HepG2 (cell line): ENCODE measurements around the gene CUL4B.

Experiments
- JUN ChIP-seq: sonication (generic); formaldehyde crosslinking; IDR thresholded peaks from 2 replicates; pipeline ENCODE4 v1.4.0; 2020; ENCODE audit warnings: mild to moderate bottlenecking, missing genetic modification reagents
- TARDBP ChIP-seq: sonication (generic); formaldehyde crosslinking; IDR thresholded peaks from 2 replicates; pipeline ENCODE4 v1.8.0; 2022; ENCODE audit warnings: mild to moderate bottlenecking, missing genetic modification reagents
- XBP1 ChIP-seq: sonication (generic); formaldehyde crosslinking; IDR thresholded peaks from 2 replicates; pipeline ENCODE4 v1.5.0; 2020; ENCODE audit warnings: missing genetic modification reagents
- TF ChIP-seq, protein P1 (sequence below): sonication (generic); formaldehyde crosslinking; IDR thresholded peaks from 2 replicates; pipeline ENCODE4 v1.5.0; 2020; ENCODE audit warnings: missing genetic modification reagents, mild to moderate bottlenecking, borderline replicate concordance
- TF ChIP-seq, protein P2 (sequence below): IDR thresholded peaks from 2 replicates; pipeline ENCODE4 v1.4.0; 2020; ENCODE audit warnings: mild to moderate bottlenecking, missing genetic modification reagents
- TF ChIP-seq, protein P3 (sequence below): sonication (generic); formaldehyde crosslinking; IDR thresholded peaks from 2 replicates; pipeline ENCODE4 v1.4.0; 2020; ENCODE audit warnings: mild to moderate bottlenecking, missing genetic modification reagents

DNA sequence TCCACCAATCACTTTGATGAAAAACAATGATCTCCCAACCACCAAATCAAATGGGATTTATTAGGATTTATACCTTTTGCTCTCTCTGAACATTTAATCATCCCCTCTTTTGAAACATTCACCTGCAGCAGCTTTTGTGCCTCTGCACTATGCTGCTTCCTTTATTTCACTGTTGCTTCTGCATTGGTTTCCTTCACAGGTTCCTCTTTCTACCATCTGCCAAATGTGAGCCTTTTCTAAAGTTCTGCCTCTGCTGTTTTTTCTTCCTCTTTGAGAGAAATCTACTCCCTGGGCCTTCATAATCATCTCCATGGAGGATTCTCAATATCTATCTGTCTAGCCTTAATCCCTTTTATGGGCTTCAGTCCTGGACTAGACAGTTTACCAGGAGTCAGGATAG lies 24.7 kb downstream of the CUL4B start:
- TF ChIP-seq, protein P1, sequence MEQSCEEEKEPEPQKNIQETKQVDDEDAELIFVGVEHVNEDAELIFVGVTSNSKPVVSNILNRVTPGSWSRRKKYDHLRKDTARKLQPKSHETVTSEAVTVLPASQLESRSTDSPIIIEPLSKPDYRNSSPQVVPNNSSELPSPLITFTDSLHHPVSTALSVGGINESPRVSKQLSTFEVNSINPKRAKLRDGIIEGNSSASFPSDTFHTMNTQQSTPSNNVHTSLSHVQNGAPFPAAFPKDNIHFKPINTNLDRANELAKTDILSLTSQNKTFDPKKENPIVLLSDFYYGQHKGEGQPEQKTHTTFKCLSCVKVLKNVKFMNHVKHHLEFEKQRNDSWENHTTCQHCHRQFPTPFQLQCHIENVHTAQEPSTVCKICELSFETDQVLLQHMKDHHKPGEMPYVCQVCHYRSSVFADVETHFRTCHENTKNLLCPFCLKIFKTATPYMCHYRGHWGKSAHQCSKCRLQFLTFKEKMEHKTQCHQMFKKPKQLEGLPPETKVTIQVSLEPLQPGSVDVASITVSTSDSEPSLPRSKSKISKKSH (CRISPR knock-in tag): no peak
- TF ChIP-seq JUN (CRISPR knock-in tag): no peak
- TF ChIP-seq XBP1: no peak
- TF ChIP-seq TARDBP (CRISPR knock-in tag): no peak
- TF ChIP-seq, protein P2, sequence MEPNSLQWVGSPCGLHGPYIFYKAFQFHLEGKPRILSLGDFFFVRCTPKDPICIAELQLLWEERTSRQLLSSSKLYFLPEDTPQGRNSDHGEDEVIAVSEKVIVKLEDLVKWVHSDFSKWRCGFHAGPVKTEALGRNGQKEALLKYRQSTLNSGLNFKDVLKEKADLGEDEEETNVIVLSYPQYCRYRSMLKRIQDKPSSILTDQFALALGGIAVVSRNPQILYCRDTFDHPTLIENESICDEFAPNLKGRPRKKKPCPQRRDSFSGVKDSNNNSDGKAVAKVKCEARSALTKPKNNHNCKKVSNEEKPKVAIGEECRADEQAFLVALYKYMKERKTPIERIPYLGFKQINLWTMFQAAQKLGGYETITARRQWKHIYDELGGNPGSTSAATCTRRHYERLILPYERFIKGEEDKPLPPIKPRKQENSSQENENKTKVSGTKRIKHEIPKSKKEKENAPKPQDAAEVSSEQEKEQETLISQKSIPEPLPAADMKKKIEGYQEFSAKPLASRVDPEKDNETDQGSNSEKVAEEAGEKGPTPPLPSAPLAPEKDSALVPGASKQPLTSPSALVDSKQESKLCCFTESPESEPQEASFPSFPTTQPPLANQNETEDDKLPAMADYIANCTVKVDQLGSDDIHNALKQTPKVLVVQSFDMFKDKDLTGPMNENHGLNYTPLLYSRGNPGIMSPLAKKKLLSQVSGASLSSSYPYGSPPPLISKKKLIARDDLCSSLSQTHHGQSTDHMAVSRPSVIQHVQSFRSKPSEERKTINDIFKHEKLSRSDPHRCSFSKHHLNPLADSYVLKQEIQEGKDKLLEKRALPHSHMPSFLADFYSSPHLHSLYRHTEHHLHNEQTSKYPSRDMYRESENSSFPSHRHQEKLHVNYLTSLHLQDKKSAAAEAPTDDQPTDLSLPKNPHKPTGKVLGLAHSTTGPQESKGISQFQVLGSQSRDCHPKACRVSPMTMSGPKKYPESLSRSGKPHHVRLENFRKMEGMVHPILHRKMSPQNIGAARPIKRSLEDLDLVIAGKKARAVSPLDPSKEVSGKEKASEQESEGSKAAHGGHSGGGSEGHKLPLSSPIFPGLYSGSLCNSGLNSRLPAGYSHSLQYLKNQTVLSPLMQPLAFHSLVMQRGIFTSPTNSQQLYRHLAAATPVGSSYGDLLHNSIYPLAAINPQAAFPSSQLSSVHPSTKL (CRISPR knock-in tag): no peak
- TF ChIP-seq, protein P3, sequence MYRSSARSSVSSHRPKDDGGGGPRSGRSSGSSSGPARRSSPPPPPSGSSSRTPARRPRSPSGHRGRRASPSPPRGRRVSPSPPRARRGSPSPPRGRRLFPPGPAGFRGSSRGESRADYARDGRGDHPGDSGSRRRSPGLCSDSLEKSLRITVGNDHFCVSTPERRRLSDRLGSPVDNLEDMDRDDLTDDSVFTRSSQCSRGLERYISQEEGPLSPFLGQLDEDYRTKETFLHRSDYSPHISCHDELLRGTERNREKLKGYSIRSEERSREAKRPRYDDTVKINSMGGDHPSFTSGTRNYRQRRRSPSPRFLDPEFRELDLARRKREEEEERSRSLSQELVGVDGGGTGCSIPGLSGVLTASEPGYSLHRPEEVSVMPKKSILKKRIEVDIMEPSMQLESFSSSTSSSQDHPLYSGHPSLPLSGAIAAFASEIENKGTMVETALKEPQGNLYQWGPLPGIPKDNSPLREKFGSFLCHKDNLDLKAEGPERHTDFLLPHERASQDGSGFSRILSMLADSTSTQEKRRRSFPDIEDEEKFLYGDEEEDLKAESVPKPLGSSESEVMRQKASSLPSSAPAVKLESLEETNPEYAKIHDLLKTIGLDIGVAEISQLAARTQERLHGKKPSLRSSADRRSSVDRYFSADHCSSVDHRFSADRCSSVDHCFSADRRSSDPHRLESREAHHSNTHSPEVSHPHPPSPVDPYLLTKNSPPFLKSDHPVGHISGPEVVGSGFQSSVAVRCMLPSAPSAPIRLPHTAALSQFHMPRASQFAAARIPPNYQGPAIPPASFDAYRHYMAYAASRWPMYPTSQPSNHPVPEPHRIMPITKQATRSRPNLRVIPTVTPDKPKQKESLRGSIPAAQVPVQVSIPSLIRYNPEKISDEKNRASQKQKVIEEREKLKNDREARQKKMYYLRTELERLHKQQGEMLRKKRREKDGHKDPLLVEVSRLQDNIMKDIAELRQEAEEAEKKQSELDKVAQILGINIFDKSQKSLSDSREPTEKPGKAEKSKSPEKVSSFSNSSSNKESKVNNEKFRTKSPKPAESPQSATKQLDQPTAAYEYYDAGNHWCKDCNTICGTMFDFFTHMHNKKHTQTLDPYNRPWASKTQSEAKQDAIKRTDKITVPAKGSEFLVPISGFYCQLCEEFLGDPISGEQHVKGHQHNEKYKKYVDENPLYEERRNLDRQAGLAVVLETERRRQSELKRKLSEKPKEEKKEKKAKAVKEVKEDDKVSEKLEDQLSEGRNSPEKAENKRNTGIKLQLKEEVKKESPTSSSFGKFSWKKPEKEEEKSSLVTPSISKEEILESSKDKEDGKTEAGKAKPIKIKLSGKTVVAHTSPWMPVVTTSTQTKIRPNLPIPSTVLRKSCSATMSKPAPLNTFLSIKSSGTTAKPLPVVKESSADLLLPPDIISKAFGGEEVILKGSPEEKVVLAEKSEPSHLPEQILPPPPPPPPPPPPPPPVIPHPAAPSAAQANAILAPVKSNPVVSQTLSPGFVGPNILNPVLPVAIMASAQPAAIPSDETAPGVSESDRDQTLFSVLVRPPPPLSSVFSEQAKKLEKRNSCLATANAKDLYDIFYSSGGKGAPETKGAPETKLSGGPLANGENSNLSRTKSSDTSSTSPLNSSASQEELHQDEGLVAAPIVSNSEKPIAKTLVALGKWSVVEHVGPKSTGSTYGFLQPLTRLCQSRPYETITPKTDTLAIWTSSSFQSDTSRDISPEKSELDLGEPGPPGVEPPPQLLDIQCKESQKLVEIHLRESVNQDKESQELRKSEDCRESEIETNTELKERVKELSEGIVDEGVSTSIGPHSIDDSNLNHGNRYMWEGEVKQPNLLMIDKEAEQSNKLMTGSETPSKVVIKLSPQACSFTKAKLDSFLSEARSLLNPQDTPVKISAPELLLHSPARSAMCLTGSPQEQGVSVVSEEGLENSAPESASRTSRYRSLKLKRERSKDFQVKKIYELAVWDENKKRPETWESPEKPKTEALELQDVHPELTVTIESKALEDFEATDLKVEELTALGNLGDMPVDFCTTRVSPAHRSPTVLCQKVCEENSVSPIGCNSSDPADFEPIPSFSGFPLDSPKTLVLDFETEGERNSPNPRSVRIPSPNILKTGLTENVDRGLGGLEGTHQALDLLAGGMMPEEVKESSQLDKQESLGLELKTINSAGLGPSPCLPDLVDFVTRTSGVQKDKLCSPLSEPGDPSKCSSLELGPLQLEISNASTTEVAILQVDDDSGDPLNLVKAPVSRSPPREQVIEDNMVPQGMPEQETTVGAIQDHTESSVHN (CRISPR knock-in tag): no peak
